Measurements from ENCODE around the gene ZC3H12D.

The ZC3H12D gene

GRCh38 chr6:149440735-149441671, 43.8 kb downstream of the ZC3H12D start:
- no peak for DNase-seq

GRCh38 chr6:149439626-149440025, 45.2 kb downstream of the ZC3H12D start:
- no peak for DNase-seq

- no peak for DNase-seq
These were observed 46.0 kb downstream of the ZC3H12D start for GRCh38 chr6:149438855-149439254.

- DNase-seq: no peak
These were observed 47.6 kb downstream of the ZC3H12D start for GRCh38 chr6:149437212-149437611.

- DNase-seq: peak; percentile 4
These were observed 48.2 kb downstream of the ZC3H12D start for GRCh38 chr6:149436647-149437046.

- DNase-seq: peak; percentile 16
These were observed 48.8 kb downstream of the ZC3H12D start for GRCh38 chr6:149435919-149436586.

GRCh38 chr6:149433881-149434280, 50.9 kb downstream of the ZC3H12D start:
- DNase-seq: no peak

GRCh38 chr6:149433405-149433804, 51.4 kb downstream of the ZC3H12D start:
- no peak for DNase-seq

GRCh38 chr6:149431905-149432775, 52.7 kb downstream of the ZC3H12D start:
- peak; percentile 98 for DNase-seq

- DNase-seq: no peak
These were observed 55.1 kb downstream of the ZC3H12D start for GRCh38 chr6:149429427-149430360.

GRCh38 chr6:149428606-149429005, 56.2 kb downstream of the ZC3H12D start:
- DNase-seq: no peak

GRCh38 chr6:149425754-149426153, 59.1 kb downstream of the ZC3H12D start:
- no peak for DNase-seq

GRCh38 chr6:149425224-149425623, 59.6 kb downstream of the ZC3H12D start:
- DNase-seq: no peak

GRCh38 chr6:149423964-149424440, 60.8 kb downstream of the ZC3H12D start:
- DNase-seq: no peak

- no peak for DNase-seq
These were observed 62.2 kb downstream of the ZC3H12D start for GRCh38 chr6:149422581-149422980.

- DNase-seq: no peak
These were observed 63.7 kb downstream of the ZC3H12D start for GRCh38 chr6:149421132-149421531.

- no peak for DNase-seq
These were observed 65.0 kb downstream of the ZC3H12D start for GRCh38 chr6:149419696-149420404.

GRCh38 chr6:149414821-149415220, 70.0 kb downstream of the ZC3H12D start:
- no peak for DNase-seq

GRCh38 chr6:149414009-149414408, 70.8 kb downstream of the ZC3H12D start:
- no peak for DNase-seq

- no peak for DNase-seq
These were observed 74.3 kb downstream of the ZC3H12D start for GRCh38 chr6:149410557-149410956.

GRCh38 chr6:149409617-149410016, 75.2 kb downstream of the ZC3H12D start:
- no peak for DNase-seq
